ENCODE measurements around the gene NLN. TPM values are rescaled to one million over a fixed set of nuclear protein-coding genes. Genes with fewer than 3 reads are reported as not detected.

NLN gene
- total RNA-seq, 1 experiment from 2014 or later: 34.8 TPM

DNA sequence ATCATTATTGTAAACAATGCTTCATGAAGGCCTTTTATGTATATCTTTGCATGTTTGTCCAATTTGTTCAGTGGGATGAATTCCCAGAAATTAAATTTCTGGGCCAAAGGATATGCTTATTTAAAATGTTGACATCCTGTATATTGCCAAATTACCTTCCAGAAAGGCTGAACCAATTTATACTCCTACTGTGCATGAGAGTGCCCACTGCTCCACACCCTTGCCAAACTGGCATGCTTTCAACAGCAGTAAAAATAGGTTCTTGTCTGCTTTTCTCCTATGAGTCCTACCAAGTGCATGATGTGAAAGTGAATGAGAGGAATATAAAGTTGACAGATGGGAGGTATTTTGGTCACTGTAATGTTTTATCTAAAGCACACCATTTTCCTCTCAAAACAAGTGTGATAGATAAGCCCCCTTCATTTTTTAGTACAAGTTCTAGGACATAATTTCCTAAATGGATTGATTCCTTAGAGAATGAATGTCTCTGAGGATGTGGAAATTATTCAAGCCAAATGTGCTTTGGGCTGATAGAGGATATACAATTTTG lies 133.8 kb downstream of the NLN start:
- Mint-ChIP-seq H3K27me3 (ENCODE audit: insufficient read depth, unreplicated experiment) (no peaks in the 10 kb centered on the region), H3K4me3 (ENCODE audit: unreplicated experiment) (no peak overlapping the region), H3K4me1 (ENCODE audit: low read depth, unreplicated experiment) (no peaks in the 10 kb centered on the region), H3K9me3 (ENCODE audit: unreplicated experiment) (peaks cover 20% of the 10 kb centered on the region), H3K36me3 (ENCODE audit: insufficient read depth, unreplicated experiment) (no peaks in the 10 kb centered on the region), H3K27ac (ENCODE audit: unreplicated experiment) (no peak overlapping the region)
- BruUV-seq (replicated peaks): no TSS peak
- H3K27me3 ChIP-seq (replicated peaks; ENCODE audit: control insufficient read depth, insufficient read depth, low read length): no peaks in the 10 kb centered on the region
- no peaks in the 10 kb centered on the region for H3K9me3 ChIP-seq
- ChIA-PET CTCF (no interaction called here), POLR2A (no interaction called here)
- intact Hi-C loops (cut with micrococcal nuclease; ENCODE audit: unreplicated experiment): no loop called here
- H3K4me1 ChIP-seq: no peaks in the 10 kb centered on the region
- TF ChIP-seq CTCF (IDR thresholded peaks at IDR 0.05; ENCODE audit: insufficient read depth in 1 of 2, low read depth in 1 of 2, low read length in 1 of 2, severe bottlenecking in 1 of 2, unreplicated experiment in 1 of 2): no peak
- H3K4me3 ChIP-seq (ENCODE audit: low read depth, low read length): no peak overlapping the region
- DNase-seq: no peak
- H3K36me3 ChIP-seq (ENCODE audit: control insufficient read depth, insufficient read depth, low read length): no peaks in the 10 kb centered on the region

DNA sequence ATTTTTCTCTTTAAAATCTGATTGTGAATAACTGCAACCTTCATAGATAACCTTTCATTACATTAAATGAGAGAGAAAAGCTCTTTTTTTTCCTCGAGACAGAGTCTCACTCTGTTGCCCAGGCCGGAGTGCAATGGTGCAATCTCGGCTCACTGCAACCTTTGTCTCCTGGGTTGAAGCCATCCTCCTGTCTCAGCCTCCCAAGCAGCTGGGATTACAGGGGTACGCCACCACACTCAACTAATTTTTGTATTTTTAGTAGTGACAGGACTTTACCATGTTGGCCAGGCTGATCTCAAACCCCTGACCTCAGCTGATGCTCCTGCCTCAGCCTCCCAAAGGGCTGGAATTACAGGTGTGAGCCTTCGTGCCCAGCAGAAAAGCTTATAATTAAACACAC lies 134.5 kb downstream of the NLN start:
- H3K4me3 Mint-ChIP-seq (ENCODE audit: unreplicated experiment): no peak overlapping the region
- H3K9me3 Mint-ChIP-seq (ENCODE audit: unreplicated experiment): peaks cover 15% of the 10 kb centered on the region
- ChIA-PET CTCF (no interaction called here), POLR2A (no interaction called here)
- no peaks in the 10 kb centered on the region for H3K27me3 Mint-ChIP-seq (ENCODE audit: insufficient read depth, unreplicated experiment)
- H3K4me3 ChIP-seq (ENCODE audit: low read depth, low read length): no peak overlapping the region
- DNase-seq: no peak
- TF ChIP-seq CTCF (IDR thresholded peaks at IDR 0.05; ENCODE audit: insufficient read depth in 1 of 2, low read depth in 1 of 2, low read length in 1 of 2, severe bottlenecking in 1 of 2, unreplicated experiment in 1 of 2): no peak
- no peaks in the 10 kb centered on the region for H3K36me3 Mint-ChIP-seq (ENCODE audit: insufficient read depth, unreplicated experiment)
- no peak overlapping the region for H3K27ac Mint-ChIP-seq (ENCODE audit: unreplicated experiment)
- H3K36me3 ChIP-seq (ENCODE audit: control insufficient read depth, insufficient read depth, low read length): no peaks in the 10 kb centered on the region
- H3K27me3 ChIP-seq (replicated peaks; ENCODE audit: control insufficient read depth, insufficient read depth, low read length): no peaks in the 10 kb centered on the region
- H3K9me3 ChIP-seq: no peaks in the 10 kb centered on the region
- peaks cover 2% of the 10 kb centered on the region; the same call in 1 of the 2 replicates for H3K4me1 ChIP-seq
- no TSS peak for BruUV-seq (replicated peaks)
- intact Hi-C loops (cut with micrococcal nuclease; ENCODE audit: unreplicated experiment): no loop called here
- H3K4me1 Mint-ChIP-seq (ENCODE audit: low read depth, unreplicated experiment): no peaks in the 10 kb centered on the region

DNA sequence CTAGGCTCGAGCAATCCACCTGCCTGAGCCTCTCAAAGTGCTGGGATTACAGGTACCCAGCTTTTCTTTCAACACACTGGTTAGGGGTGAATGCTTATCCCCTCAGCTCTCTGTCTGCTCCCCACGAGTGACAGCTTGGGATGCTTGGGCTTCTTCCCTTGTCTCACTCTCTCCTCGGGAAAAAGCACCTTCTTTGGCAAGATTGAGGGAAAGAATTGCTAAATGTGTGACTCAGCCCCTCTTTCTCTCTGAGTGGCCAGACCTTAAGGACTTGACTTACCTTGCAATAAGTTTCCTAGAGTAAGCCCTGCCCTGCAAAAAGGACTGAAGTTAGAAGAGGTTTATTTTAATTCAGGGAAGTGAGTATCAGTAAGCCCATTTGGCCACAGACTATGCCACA lies 136.3 kb downstream of the NLN start:
- H3K4me1 Mint-ChIP-seq (ENCODE audit: low read depth, unreplicated experiment): peaks cover 7% of the 10 kb centered on the region
- H3K9me3 ChIP-seq: no peaks in the 10 kb centered on the region
- CTCF ChIA-PET: no interaction called here
- peaks cover 7% of the 10 kb centered on the region for H3K9me3 Mint-ChIP-seq (ENCODE audit: unreplicated experiment)
- intact Hi-C loops (cut with micrococcal nuclease; ENCODE audit: unreplicated experiment): no loop called here
- H3K4me1 ChIP-seq: peaks cover 7% of the 10 kb centered on the region; the same call in 1 of the 2 replicates
- no peak for DNase-seq
- H3K27me3 Mint-ChIP-seq (ENCODE audit: insufficient read depth, unreplicated experiment): no peaks in the 10 kb centered on the region
- no TSS peak for BruUV-seq (replicated peaks)
- H3K4me3 ChIP-seq (ENCODE audit: low read depth, low read length): no peak overlapping the region
- no peak overlapping the region for H3K4me3 Mint-ChIP-seq (ENCODE audit: unreplicated experiment)
- no peaks in the 10 kb centered on the region for H3K27me3 ChIP-seq (replicated peaks; ENCODE audit: control insufficient read depth, insufficient read depth, low read length)
- H3K36me3 ChIP-seq (ENCODE audit: control insufficient read depth, insufficient read depth, low read length): no peaks in the 10 kb centered on the region
- no peak for TF ChIP-seq CTCF (IDR thresholded peaks at IDR 0.05; ENCODE audit: insufficient read depth in 1 of 2, low read depth in 1 of 2, low read length in 1 of 2, severe bottlenecking in 1 of 2, unreplicated experiment in 1 of 2)
- no peak overlapping the region for H3K27ac Mint-ChIP-seq (ENCODE audit: unreplicated experiment)
- H3K36me3 Mint-ChIP-seq (ENCODE audit: insufficient read depth, unreplicated experiment): no peaks in the 10 kb centered on the region
- POLR2A ChIA-PET: no interaction called here
